BE2C (cell line): Measurements from ENCODE around the gene ANGPT4.
"Not testable (repeated sequence)": the region's sequence is repeated elsewhere in the genome, so short reads cannot be mapped to it uniquely, and the experiment has no call there.

Experiments used
- DNase-seq: peaks from one replicate; pipeline ENCODE4 v3.0.0-alpha.2; 2020
- H3K27me3 ChIP-seq: fragments of 250-450 bp; sonication (Bioruptor Pico); 2 replicates; pipeline ENCODE4 v1.5.1; 2020; ENCODE audit warnings: mild to moderate bottlenecking
- H3K36me3 ChIP-seq: fragments of 250-450 bp; sonication (Bioruptor Pico); 2 replicates; pipeline ENCODE4 v1.5.1; 2020; ENCODE audit warnings: mild to moderate bottlenecking
- H3K4me1 ChIP-seq: fragments of 250-450 bp; sonication (Bioruptor Pico); 2 replicates; pipeline ENCODE4 v1.5.1; 2020
- H3K4me3 ChIP-seq: 2 replicates; pipeline ENCODE4 v1.5.1; 2011; ENCODE audit warnings: low read depth, low read length
- H3K9me3 ChIP-seq: fragments of 250-450 bp; sonication (Bioruptor Pico); 2 replicates; pipeline ENCODE4 v1.5.1; 2020
- TF ChIP-seq, protein P1 (sequence below): IDR thresholded peaks from 2 replicates; pipeline ENCODE4 v1.5.1; 2012; ENCODE audit warnings: mild to moderate bottlenecking, low read depth, low read length

ANGPT4 gene

DNA sequence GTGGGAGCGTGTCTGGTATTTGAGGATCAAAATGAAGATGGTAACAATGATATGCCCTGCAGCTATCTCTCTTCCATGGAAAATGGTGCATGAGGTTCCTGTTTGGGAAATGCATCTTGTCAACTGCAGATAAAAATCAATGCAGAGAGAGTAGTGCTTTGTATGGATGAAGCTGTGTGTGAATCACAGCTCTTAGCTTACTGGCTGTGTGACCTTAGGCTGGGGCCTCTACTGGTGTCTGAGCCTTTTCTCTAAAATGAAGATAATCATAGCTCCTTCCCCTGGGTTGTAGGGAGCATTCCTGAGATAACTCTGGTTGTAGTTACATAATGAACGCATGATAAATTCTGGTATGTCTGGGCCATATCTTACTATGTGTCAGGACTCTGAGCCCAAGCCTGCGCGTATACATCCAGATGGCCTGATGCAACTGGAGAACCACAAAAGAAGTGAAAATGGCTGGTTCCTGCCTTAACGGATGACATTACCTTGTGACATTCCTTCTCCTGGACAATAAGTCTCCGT is 19.6 kb downstream of the ANGPT4 start:
- H3K36me3 ChIP-seq: no peaks in the 10 kb centered on the region
- DNase-seq: no peak
- no peak overlapping the region for H3K4me3 ChIP-seq
- no peaks in the 10 kb centered on the region for H3K4me1 ChIP-seq
- H3K27me3 ChIP-seq: no peaks in the 10 kb centered on the region
- no peaks in the 10 kb centered on the region for H3K9me3 ChIP-seq
- TF ChIP-seq, protein P1, sequence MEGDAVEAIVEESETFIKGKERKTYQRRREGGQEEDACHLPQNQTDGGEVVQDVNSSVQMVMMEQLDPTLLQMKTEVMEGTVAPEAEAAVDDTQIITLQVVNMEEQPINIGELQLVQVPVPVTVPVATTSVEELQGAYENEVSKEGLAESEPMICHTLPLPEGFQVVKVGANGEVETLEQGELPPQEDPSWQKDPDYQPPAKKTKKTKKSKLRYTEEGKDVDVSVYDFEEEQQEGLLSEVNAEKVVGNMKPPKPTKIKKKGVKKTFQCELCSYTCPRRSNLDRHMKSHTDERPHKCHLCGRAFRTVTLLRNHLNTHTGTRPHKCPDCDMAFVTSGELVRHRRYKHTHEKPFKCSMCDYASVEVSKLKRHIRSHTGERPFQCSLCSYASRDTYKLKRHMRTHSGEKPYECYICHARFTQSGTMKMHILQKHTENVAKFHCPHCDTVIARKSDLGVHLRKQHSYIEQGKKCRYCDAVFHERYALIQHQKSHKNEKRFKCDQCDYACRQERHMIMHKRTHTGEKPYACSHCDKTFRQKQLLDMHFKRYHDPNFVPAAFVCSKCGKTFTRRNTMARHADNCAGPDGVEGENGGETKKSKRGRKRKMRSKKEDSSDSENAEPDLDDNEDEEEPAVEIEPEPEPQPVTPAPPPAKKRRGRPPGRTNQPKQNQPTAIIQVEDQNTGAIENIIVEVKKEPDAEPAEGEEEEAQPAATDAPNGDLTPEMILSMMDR: no peak

- not testable (repeated sequence) for H3K9me3 ChIP-seq, H3K4me3 ChIP-seq, DNase-seq, H3K4me1 ChIP-seq, H3K36me3 ChIP-seq, H3K27me3 ChIP-seq
These were observed 23.8 kb downstream of the ANGPT4 start for GRCh38 chr20:892371-892770.

GRCh38 chr20:891706-892080 is 24.4 kb downstream of the ANGPT4 start:
- Histone ChIP-seq H3K4me3 (no peak overlapping the region), H3K9me3 (no peaks in the 10 kb centered on the region), H3K4me1 (no peaks in the 10 kb centered on the region), H3K27me3 (no peaks in the 10 kb centered on the region), H3K36me3 (no peaks in the 10 kb centered on the region)
- no peak for DNase-seq
- TF ChIP-seq, protein P1: no peak

DNA sequence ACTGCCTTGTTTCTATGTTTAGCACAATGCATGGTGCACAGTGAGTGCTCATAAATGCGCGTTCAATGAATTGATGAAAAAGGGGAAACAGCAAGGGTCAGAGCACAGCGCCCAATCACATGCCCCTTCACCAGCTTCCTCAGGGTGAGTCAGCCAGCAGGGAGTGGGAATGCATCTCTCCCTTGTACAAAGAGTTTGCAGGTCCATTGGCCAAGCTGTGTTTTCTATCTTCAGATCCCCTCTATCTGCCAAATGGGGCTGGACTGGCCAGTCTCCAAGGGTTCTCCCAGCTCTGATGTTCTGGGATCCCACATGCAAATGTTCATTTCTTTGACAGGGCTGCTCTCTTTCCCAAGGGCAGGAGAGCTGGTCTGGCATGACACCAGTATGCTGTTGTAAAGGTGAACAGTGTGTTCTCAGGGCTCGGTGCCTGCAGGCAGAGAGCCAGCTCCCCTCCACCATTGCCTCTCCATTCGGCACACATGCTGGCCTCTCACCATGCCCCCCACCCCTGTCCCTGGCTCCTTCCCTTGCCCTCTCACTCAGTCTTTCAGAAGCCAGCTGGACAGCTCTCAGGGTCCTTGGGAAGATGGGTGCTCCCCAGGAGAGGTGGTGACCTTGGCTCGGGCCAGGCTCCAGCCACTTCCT is 25.0 kb downstream of the ANGPT4 start:
- Histone ChIP-seq H3K36me3 (no peaks in the 10 kb centered on the region), H3K4me3 (no peak overlapping the region), H3K4me1 (no peaks in the 10 kb centered on the region), H3K9me3 (no peaks in the 10 kb centered on the region), H3K27me3 (no peaks in the 10 kb centered on the region)
- TF ChIP-seq, protein P1: no peak
- DNase-seq: no peak

GRCh38 chr20:890666-891057 is 25.5 kb downstream of the ANGPT4 start:
- H3K4me1 ChIP-seq: no peaks in the 10 kb centered on the region

DNA sequence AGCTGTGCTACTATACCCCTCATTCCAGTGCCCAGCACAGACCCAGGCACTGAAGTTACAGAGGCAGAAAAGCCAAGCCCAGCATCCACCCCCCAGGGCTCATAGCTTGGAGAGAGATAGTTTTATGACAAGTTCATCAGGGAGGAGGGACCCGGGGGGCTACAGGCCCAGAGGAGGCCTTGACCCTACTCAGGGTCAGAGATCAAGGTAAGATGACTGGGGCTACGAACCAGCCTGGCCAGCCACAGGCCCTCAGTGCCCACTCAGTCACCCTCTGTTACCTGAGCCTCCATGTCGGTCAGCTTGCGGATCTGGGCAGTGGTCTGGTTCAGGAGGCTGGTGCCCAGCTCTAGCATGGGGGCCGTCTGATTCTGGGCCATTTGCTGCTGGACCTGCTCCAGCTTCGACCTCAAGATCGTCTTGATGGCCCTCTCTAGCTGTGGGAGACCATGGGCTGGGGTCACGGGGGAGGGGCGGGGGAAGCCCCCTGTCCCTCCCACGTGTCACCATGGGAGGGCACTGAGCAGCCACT is 26.1 kb downstream of the ANGPT4 start:
- Histone ChIP-seq H3K27me3 (no peaks in the 10 kb centered on the region), H3K36me3 (no peaks in the 10 kb centered on the region), H3K4me3 (no peak overlapping the region), H3K9me3 (no peaks in the 10 kb centered on the region), H3K4me1 (no peaks in the 10 kb centered on the region)
- DNase-seq: no peak
- TF ChIP-seq, protein P1: no peak

More at GRCh38 chr20:890666-891057, 25.5 kb downstream of the ANGPT4 start:
- Histone ChIP-seq H3K36me3 (no peaks in the 10 kb centered on the region), H3K27me3 (no peaks in the 10 kb centered on the region), H3K9me3 (no peaks in the 10 kb centered on the region), H3K4me3 (no peak overlapping the region)
- DNase-seq: no peak
- TF ChIP-seq, protein P1: no peak
